ENCODE results near the gene COL4A5.

The COL4A5 gene

DNA sequence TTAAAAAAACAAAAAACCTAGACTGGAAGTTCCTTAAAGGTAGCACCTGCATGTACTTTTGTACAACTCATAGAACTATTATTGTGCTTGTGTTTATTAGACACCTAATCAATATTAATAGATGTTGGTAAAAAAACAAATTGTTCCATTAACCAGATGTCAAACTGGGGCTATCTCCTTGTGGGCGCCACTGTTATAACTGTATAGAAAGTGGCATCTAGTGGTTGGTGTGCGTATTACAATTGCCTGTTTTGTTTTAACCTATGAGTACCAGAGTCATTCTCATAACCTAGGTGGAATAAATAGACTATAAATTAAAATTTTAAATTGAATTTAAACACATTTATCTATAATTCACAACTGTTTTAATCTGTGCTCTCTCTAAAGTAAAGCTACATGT lies 97.4 kb downstream of the COL4A5 start:
- no peak overlapping the region for H2AFZ ChIP-seq (ENCODE audit: low read length)
- no peaks in the 10 kb centered on the region for H4K20me1 ChIP-seq (ENCODE audit: insufficient read depth, low read length)
- no peak overlapping the region for H3K4me2 ChIP-seq (ENCODE audit: low read length)
- no peaks in the 10 kb centered on the region for H3K79me2 ChIP-seq (ENCODE audit: insufficient read depth, low read length)
- no peaks in the 10 kb centered on the region for H3K36me3 ChIP-seq (ENCODE audit: insufficient read depth, low read length)
- no peaks in the 10 kb centered on the region for H3K4me1 ChIP-seq (ENCODE audit: insufficient read depth, low read length, severe bottlenecking)
- H3K27ac ChIP-seq (ENCODE audit: low read depth, low read length, poor library complexity, severe bottlenecking): no peak overlapping the region
- TF ChIP-seq CTCF (IDR thresholded peaks at IDR 0.05; ENCODE audit: low read length) (peak; percentile 42; the same call in 1 of the 2 replicates), EZH2 (IDR thresholded peaks at IDR 0.05; ENCODE audit: borderline replicate concordance, low read length) (no peak)
- no peaks in the 10 kb centered on the region for H3K27me3 ChIP-seq (ENCODE audit: insufficient read depth, low read length)
- no peaks in the 10 kb centered on the region for H3K9me3 ChIP-seq (ENCODE audit: low read length)
- H3K4me3 ChIP-seq (ENCODE audit: low read depth, low read length, poor library complexity, severe bottlenecking): no peak overlapping the region
- no peaks in the 10 kb centered on the region for H3K9me2 ChIP-seq (ENCODE audit: low read depth, low read length)
- H3F3A ChIP-seq (ENCODE audit: insufficient read depth, low read length): no peaks in the 10 kb centered on the region
- H3K9ac ChIP-seq (ENCODE audit: low read length): no peak overlapping the region

GRCh38 chrX:108541286-108541685 lies 101.6 kb downstream of the COL4A5 start:
- Histone ChIP-seq H3K4me2 (ENCODE audit: low read length) (no peak overlapping the region), H4K20me1 (ENCODE audit: insufficient read depth, low read length) (no peaks in the 10 kb centered on the region), H3K4me1 (ENCODE audit: insufficient read depth, low read length, severe bottlenecking) (no peaks in the 10 kb centered on the region), H3K27ac (ENCODE audit: low read depth, low read length, poor library complexity, severe bottlenecking) (no peak overlapping the region), H3K79me2 (ENCODE audit: insufficient read depth, low read length) (no peaks in the 10 kb centered on the region), H3K9ac (ENCODE audit: low read length) (no peak overlapping the region), H3K9me3 (ENCODE audit: low read length) (no peaks in the 10 kb centered on the region), H3K27me3 (ENCODE audit: insufficient read depth, low read length) (no peaks in the 10 kb centered on the region), H3K4me3 (ENCODE audit: low read depth, low read length, poor library complexity, severe bottlenecking) (no peak overlapping the region), H3K9me2 (ENCODE audit: low read depth, low read length) (no peaks in the 10 kb centered on the region), H3K36me3 (ENCODE audit: insufficient read depth, low read length) (no peaks in the 10 kb centered on the region), H2AFZ (ENCODE audit: low read length) (no peak overlapping the region), H3F3A (ENCODE audit: insufficient read depth, low read length) (no peaks in the 10 kb centered on the region)
- TF ChIP-seq CTCF (IDR thresholded peaks at IDR 0.05; ENCODE audit: low read length) (no peak), EZH2 (IDR thresholded peaks at IDR 0.05; ENCODE audit: borderline replicate concordance, low read length) (no peak)

DNA sequence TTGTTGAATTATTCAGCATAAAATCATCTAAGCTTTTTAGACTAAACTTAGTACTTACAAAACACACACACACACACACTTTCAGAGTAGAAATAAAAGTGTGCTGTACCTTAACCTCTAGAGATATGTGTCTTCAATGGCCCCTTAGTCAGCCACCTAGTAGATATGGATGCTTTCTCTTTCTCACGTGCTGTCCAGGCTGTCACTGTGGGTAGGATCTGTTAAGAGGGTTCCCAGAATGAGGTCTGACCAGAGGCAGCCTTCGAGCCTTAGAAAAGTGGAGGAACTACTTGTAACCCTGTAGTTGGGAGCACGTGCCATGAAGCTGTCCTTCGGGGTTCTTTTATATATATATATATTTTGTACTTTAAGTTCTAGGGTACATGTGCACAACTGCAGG lies 117.9 kb downstream of the COL4A5 start:
- H3K4me3 ChIP-seq (ENCODE audit: low read depth, low read length, poor library complexity, severe bottlenecking): no peak overlapping the region
- H3K9me2 ChIP-seq (ENCODE audit: low read depth, low read length): no peaks in the 10 kb centered on the region
- no peak overlapping the region for H2AFZ ChIP-seq (ENCODE audit: low read length)
- no peak overlapping the region for H3K4me2 ChIP-seq (ENCODE audit: low read length)
- no peak for TF ChIP-seq EZH2 (IDR thresholded peaks at IDR 0.05; ENCODE audit: borderline replicate concordance, low read length)
- TF ChIP-seq CTCF (IDR thresholded peaks at IDR 0.05; ENCODE audit: low read length): no peak
- H3K27me3 ChIP-seq (ENCODE audit: insufficient read depth, low read length): no peaks in the 10 kb centered on the region
- no peaks in the 10 kb centered on the region for H3K4me1 ChIP-seq (ENCODE audit: insufficient read depth, low read length, severe bottlenecking)
- H3K36me3 ChIP-seq (ENCODE audit: insufficient read depth, low read length): no peaks in the 10 kb centered on the region
- H4K20me1 ChIP-seq (ENCODE audit: insufficient read depth, low read length): no peaks in the 10 kb centered on the region
- no peaks in the 10 kb centered on the region for H3K9me3 ChIP-seq (ENCODE audit: low read length)
- H3K27ac ChIP-seq (ENCODE audit: low read depth, low read length, poor library complexity, severe bottlenecking): no peak overlapping the region
- no peaks in the 10 kb centered on the region for H3K79me2 ChIP-seq (ENCODE audit: insufficient read depth, low read length)
- no peaks in the 10 kb centered on the region for H3F3A ChIP-seq (ENCODE audit: insufficient read depth, low read length)
- H3K9ac ChIP-seq (ENCODE audit: low read length): no peak overlapping the region
